D721Med (cell line): ENCODE data around the gene SPAG5.

Experiments used
- DNase-seq: peaks from one replicate; pipeline ENCODE4 v3.0.0; 2011; ENCODE audit warnings: low spot score; ENCODE audit not compliant: insufficient read length
- FAIRE-seq: peaks from 2 replicates; lab custom pipeline; 2011; peaks lifted over from hg19 to GRCh38; lab: Jason Lieb, UNC
- TF ChIP-seq, protein P1 (sequence below): IDR thresholded peaks from 2 replicates; pipeline ENCODE4 v1.5.1; 2012; ENCODE audit warnings: mild to moderate bottlenecking, control low read depth; ENCODE audit not compliant: insufficient read depth; ENCODE audit errors: missing control alignments

The SPAG5 gene

DNA sequence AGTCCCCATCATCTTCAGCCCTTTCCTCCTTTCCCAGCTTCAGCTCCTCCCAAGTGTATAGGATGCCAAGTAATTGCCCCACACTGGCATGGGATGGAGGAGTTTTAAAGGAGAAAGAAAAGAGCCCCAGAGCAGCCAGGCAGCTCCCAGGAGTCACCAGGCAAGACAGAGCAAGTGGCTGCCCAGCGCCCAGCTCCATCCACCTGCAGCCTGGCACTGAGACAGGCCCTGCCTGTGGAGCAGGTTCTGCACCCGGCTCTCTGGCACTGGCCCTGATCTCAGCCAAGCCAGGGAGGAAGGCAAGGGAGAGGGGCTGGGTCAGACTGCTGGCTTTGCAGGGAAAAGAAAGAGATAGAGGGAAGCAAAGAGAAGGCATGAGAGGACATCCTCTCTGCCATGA, 71.0 kb downstream of the SPAG5 start:
- DNase-seq (no peak), FAIRE-seq (no peak)

More for the DNA sequence above, 71.0 kb downstream of the SPAG5 start:
- TF ChIP-seq, protein P1, sequence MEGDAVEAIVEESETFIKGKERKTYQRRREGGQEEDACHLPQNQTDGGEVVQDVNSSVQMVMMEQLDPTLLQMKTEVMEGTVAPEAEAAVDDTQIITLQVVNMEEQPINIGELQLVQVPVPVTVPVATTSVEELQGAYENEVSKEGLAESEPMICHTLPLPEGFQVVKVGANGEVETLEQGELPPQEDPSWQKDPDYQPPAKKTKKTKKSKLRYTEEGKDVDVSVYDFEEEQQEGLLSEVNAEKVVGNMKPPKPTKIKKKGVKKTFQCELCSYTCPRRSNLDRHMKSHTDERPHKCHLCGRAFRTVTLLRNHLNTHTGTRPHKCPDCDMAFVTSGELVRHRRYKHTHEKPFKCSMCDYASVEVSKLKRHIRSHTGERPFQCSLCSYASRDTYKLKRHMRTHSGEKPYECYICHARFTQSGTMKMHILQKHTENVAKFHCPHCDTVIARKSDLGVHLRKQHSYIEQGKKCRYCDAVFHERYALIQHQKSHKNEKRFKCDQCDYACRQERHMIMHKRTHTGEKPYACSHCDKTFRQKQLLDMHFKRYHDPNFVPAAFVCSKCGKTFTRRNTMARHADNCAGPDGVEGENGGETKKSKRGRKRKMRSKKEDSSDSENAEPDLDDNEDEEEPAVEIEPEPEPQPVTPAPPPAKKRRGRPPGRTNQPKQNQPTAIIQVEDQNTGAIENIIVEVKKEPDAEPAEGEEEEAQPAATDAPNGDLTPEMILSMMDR = no peak
